ENCODE data around the gene ACBD4.

ACBD4 gene

DNA sequence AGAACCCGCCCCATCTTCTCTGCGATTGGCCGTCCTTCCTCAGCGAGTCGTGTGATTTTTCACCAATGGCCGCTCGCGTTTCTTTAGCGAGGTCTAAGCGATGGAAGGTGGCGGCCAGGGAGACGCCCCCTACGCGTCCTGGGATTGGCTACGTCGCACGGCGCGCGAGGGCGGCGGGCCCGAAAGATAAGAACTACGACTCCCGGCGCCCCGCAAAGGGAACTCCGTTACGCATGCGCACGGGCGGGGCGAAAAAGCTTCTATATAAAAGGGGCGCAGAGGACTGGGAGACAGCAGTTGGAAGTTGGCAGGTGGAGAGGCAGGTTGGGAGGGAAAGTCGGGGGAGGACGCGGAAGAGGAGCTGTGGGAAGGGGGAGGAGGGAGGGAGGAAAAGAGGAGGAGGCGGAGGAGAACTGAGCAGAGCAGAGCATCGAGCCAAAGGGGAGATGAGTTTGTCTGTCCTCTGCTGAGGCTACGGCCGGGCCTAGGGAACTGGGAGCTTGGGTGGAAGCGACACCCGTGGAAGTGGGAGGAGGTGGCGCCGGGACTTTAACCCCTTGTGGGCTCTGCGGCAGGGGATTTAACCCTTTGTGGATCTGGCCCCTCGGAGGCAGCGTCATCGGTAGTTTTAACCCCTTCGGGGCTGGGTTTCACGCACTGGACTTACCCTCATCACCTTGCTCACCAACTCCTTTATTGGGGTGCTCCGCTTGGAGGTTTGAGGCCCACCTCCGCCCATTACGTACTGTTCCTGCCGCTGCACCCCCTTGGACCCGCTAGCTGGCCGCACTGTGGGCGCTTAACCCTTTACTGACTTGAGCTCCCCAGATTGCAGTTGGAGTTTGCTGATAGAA, 12.9 kb downstream of the ACBD4 start, which contains the start of gene HEXIM1:
TSS of gene HEXIM1 (plus strand) at position 293 of the 854 bp plus-strand sequence. CDS start 716 bp downstream, outside the sequence.
- peaks cover 11% of the 10 kb centered on the region for H3K36me3 Mint-ChIP-seq
- no peaks in the 10 kb centered on the region for H3K9me3 Mint-ChIP-seq
- H3K4me3 Mint-ChIP-seq, result peak within 1 kb of the TSS; percentile 98
- peak; percentile 91 for ATAC-seq
- H3K27me3 Mint-ChIP-seq, result no peaks in the 10 kb centered on the region
- peak within 1 kb of the TSS; percentile 99 for H3K27ac Mint-ChIP-seq
- peaks cover 70% of the 10 kb centered on the region for H3K4me1 Mint-ChIP-seq

DNA sequence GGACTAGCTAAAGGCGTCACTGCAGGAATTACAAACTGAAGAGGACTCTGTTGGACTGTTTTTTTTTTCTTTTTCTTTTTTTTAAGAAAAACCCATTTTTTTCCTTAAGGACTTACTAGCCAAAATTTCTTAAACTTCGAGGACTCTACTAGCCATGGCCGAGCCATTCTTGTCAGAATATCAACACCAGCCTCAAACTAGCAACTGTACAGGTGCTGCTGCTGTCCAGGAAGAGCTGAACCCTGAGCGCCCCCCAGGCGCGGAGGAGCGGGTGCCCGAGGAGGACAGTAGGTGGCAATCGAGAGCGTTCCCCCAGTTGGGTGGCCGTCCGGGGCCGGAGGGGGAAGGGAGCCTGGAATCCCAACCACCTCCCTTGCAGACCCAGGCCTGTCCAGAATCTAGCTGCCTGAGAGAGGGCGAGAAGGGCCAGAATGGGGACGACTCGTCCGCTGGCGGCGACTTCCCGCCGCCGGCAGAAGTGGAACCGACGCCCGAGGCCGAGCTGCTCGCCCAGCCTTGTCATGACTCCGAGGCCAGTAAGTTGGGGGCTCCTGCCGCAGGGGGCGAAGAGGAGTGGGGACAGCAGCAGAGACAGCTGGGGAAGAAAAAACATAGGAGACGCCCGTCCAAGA, 13.7 kb downstream of the ACBD4 start:
- H3K9me3 Mint-ChIP-seq, result no peaks in the 10 kb centered on the region
- peaks cover 11% of the 10 kb centered on the region for H3K36me3 Mint-ChIP-seq
- H3K27me3 Mint-ChIP-seq, result no peaks in the 10 kb centered on the region
- peak overlapping the region; percentile 99 for H3K27ac Mint-ChIP-seq
- peak; percentile 62 for ATAC-seq
- peak overlapping the region; percentile 98 for H3K4me3 Mint-ChIP-seq
- peaks cover 63% of the 10 kb centered on the region for H3K4me1 Mint-ChIP-seq

DNA sequence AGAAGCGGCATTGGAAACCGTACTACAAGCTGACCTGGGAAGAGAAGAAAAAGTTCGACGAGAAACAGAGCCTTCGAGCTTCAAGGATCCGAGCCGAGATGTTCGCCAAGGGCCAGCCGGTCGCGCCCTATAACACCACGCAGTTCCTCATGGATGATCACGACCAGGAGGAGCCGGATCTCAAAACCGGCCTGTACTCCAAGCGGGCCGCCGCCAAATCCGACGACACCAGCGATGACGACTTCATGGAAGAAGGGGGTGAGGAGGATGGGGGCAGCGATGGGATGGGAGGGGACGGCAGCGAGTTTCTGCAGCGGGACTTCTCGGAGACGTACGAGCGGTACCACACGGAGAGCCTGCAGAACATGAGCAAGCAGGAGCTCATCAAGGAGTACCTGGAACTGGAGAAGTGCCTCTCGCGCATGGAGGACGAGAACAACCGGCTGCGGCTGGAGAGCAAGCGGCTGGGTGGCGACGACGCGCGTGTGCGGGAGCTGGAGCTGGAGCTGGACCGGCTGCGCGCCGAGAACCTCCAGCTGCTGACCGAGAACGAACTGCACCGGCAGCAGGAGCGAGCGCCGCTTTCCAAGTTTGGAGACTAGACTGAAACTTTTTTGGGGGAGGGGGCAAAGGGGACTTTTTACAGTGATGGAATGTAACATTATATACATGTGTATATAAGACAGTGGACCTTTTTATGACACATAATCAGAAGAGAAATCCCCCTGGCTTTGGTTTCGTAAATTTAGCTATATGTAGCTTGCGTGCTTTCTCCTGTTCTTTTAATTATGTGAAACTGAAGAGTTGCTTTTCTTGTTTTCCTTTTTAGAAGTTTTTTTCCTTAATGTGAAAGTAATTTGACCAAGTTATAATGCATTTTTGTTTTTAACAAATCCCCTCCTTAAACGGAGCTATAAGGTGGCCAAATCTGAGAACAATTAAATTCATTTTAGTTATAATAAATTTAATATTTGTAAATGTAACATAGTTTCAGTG, 14.5 kb downstream of the ACBD4 start:
- Mint-ChIP-seq H3K9me3 (no peaks in the 10 kb centered on the region), H3K36me3 (peaks cover 11% of the 10 kb centered on the region), H3K4me3 (peak overlapping the region; percentile 98), H3K27ac (peak overlapping the region; percentile 99), H3K4me1 (peaks cover 59% of the 10 kb centered on the region), H3K27me3 (no peaks in the 10 kb centered on the region)
- no peak for ATAC-seq

DNA sequence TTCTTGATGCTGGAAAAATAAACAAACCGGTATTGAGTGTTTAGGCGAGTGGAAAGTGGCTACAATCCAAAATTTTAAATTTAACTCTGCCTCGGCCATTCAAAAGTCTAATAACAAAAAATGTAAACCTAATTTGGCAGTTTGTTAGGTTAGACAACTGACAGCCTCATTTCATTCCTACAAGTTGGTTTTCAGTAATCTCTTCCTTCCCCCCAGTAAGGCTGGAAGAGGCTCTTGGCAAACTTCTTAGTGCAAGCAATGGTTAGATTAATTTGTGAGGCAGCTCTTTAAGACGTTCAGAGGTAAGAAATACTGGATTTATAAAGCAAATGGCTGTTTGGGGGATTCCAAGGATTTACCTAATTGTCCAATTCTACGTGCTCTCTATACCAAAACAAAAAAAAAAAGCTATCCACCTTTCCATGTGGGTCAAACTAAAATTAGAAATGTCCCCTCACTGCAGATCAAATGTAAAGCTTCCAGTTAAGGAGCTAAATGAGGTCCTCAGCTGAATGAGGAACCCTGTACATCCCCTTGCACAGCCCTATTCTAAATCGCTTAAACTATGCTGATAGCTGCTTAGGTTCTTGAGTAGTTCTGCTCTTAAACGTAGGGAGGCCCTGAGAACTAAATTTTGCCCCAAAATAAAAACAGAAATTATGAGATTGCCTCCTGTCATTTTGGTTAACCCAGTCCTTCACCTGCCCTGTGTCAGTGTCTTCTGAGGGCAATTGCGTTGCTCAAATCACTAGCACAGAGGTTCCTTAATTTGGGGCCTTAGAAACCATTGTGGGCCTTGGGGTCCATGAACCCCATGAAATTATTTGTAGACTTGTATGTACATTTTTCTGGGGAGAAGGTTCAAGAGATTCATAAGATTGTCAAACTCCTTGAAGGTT, 15.7 kb downstream of the ACBD4 start:
- Mint-ChIP-seq H3K27me3 (no peaks in the 10 kb centered on the region), H3K36me3 (peaks cover 11% of the 10 kb centered on the region), H3K27ac (peak overlapping the region; percentile 59), H3K9me3 (no peaks in the 10 kb centered on the region), H3K4me1 (peaks cover 47% of the 10 kb centered on the region), H3K4me3 (peak overlapping the region; percentile 73)
- ATAC-seq, result no peak

DNA sequence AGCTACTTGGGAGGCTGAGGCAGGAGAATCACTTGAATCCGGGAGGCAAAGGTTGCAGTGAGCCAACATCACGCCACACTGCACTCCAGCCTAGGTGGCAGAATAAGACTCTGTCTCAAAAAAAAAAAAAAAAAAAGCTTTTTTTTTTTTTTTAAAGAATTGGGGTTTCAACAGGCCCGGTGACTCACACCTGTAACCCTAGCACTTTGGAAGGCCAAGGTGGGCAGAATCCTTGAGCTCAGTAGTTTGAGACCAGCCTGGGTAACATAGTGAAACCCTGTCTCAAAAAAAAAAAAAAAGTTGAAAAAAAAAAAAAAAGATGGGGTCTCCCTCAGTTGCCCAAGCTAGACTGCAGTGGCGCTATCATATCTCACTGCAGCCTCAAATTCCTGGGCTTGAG, 19.5 kb downstream of the ACBD4 start:
- ATAC-seq, result no peak
- H3K27ac Mint-ChIP-seq, result no peak overlapping the region
- H3K9me3 Mint-ChIP-seq, result no peaks in the 10 kb centered on the region
- peaks cover 43% of the 10 kb centered on the region for H3K4me1 Mint-ChIP-seq
- H3K27me3 Mint-ChIP-seq, result no peaks in the 10 kb centered on the region
- H3K36me3 Mint-ChIP-seq, result peaks cover under 1% of the 10 kb centered on the region
- no peak overlapping the region for H3K4me3 Mint-ChIP-seq

DNA sequence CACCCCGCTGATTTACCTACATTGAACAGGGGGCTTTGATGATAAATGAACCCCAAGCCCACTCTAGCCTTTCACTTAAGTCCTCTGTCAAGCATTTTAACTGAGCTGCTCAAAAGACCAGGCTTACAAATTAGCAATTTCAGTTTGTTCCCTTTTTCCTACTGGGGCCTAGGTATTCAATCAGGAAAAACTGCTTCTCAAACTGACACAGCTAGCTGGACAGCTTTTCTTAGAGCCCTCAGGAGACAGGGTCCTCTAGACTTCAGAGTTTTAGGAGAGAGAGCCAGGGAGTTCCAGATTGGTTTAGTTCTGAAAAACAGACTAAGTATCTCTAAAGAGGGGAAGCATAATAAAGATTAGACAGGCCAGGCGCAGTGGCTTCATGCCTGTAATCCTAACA, 20.0 kb downstream of the ACBD4 start:
- no peaks in the 10 kb centered on the region for H3K27me3 Mint-ChIP-seq
- peaks cover 42% of the 10 kb centered on the region for H3K4me1 Mint-ChIP-seq
- H3K27ac Mint-ChIP-seq, result no peak overlapping the region
- no peak for ATAC-seq
- no peak overlapping the region for H3K4me3 Mint-ChIP-seq
- peaks cover 2% of the 10 kb centered on the region for H3K36me3 Mint-ChIP-seq
- H3K9me3 Mint-ChIP-seq, result no peaks in the 10 kb centered on the region

DNA sequence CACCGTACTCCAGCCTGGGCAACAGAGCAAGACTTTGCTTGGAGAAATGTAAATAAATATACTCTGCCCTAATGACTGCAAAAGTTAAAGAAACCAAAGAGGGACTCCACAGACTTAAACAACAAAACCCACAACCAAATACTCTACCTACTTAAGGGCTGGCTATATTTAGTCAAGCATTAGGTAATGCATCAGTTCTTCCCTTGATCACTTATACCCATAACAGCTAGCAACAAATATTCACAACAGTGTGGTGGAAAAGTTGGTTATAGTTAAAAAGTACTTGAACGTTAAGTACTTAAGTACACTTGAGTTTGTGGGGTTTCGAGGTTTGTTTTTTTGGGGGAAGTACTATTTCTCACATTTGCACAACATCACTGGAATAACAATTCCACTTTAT, 20.8 kb downstream of the ACBD4 start:
- H3K36me3 Mint-ChIP-seq, result peaks cover 5% of the 10 kb centered on the region
- no peak for ATAC-seq
- no peak overlapping the region for H3K27ac Mint-ChIP-seq
- no peaks in the 10 kb centered on the region for H3K27me3 Mint-ChIP-seq
- no peaks in the 10 kb centered on the region for H3K9me3 Mint-ChIP-seq
- peaks cover 37% of the 10 kb centered on the region for H3K4me1 Mint-ChIP-seq
- H3K4me3 Mint-ChIP-seq, result no peak overlapping the region

DNA sequence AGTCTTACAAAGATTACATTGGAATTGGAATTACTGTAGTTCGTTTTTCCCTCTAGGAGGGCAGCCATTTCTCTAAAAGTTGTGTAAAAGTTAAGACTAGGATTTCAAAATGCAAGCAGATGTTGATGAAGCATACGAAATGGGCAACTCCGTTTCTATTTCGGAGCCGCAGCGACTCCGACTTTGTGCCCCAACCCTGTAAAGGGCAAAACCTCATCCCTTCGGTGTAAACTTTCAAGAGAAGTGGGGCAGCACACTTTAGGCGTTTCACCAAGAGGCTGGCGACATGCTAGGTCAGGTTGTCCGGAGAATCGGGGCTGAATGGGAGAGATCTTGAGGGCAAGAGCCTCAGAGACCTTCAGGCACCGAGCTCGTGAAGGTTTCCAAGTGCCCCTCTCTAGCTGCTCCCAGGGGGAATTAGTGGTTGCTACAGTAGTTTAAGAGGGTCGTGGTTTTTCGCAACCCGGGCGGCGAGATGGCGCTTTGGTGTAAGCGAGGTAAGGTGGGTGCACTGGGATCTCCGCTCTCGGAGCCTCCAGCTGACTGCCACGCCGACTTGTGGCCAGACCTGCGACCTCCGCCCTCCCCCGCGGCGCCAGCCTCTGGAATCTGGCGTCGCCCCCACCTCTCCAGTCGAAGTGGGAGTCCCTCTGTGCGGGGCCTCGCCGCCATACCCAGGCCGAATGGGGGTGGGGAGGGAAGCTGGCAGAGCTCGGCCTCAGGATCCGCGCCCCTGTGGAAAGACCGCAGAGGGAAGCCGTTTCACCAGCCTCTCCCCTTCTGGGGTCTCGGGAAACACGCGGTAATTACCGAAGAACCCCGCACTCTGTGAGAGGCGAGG, 25.2 kb downstream of the ACBD4 start:
- peak overlapping the region; percentile 97 for H3K27ac Mint-ChIP-seq
- H3K36me3 Mint-ChIP-seq, result peaks cover 10% of the 10 kb centered on the region
- ATAC-seq, result peak; percentile 67
- peak overlapping the region; percentile 99 for H3K4me3 Mint-ChIP-seq
- H3K9me3 Mint-ChIP-seq, result no peaks in the 10 kb centered on the region
- H3K4me1 Mint-ChIP-seq, result peaks cover 34% of the 10 kb centered on the region
- no peaks in the 10 kb centered on the region for H3K27me3 Mint-ChIP-seq

DNA sequence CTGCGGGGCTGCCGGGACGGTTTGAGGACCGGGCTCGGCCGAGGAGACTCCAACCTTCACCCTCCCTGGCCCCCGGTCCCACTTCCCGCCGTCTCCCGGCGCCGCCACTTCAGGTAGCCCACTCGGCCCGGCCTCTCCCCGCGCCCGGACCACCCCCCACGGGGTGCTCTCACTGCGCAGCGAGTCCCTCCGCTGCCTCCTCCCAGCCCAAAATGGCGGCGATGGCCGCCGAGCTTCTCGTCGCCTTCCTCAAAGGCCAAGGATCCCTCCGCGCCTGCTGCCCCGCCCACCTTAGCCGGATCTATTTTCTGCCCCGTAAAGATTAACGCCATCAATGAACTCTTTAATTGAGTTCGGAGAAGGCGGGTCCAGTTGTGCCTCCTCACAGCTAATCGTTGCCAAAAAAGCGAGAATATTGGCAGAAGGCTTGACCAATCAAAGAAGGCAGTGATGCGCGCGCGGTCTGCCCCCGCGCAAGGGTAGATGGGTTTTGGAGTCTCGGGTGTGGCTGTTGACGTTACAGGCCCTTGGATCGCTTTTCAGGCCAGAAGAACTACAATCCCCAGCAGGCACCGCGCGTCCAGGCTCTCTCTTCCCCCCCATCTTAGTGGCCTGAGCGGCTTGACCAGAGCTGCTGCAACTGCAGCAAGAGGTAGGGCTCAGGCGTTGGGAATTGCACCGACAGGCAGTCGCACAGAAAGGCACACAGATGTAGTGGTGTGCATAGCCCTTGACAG, 26.0 kb downstream of the ACBD4 start, which contains the start of gene HEXIM2:
TSS of gene HEXIM2 (plus strand) at position 588 of the 737 bp plus-strand sequence. CDS start 919 bp downstream, outside the sequence.
- H3K36me3 Mint-ChIP-seq, result peaks cover 10% of the 10 kb centered on the region
- peaks cover 34% of the 10 kb centered on the region for H3K4me1 Mint-ChIP-seq
- H3K27me3 Mint-ChIP-seq, result no peaks in the 10 kb centered on the region
- peak within 1 kb of the TSS; percentile 97 for H3K27ac Mint-ChIP-seq
- no peaks in the 10 kb centered on the region for H3K9me3 Mint-ChIP-seq
- H3K4me3 Mint-ChIP-seq, result peak within 1 kb of the TSS; percentile 99
- ATAC-seq, result peak; percentile 98

DNA sequence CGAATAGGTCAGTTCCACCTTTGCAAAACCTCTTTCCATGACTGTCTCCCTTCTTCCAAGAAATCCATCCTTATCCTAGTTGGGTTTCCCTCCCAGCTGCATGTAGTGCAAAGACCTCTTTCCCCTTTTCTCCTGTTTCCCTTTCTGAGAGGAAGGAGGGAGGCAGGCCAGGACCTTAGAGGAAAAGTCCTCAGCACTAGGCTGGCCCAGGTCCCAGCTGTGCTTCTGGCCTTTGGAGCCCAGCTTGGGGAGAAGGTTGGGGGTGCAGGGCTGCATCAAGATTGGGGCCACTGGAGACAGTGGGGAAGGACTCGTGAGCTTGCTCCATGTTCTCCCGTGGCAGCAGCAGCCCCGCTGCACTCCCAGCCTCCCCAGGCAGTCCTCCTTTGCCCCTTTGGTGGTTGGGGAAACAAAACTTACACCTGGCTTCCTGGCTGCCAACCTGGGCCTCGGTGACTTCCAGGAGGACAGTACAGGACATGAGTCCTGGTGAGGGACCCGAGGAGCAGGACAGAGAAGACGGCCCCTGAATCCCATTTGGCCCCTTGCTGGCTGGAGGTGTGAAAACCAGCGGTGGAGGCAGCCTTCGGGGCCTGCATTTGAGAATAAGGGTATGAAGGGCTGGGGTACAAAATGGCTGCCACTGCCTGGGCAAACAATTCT, 26.7 kb downstream of the ACBD4 start:
- Mint-ChIP-seq H3K4me1 (peaks cover 34% of the 10 kb centered on the region), H3K4me3 (peak overlapping the region; percentile 99), H3K27ac (peak overlapping the region; percentile 97), H3K27me3 (no peaks in the 10 kb centered on the region), H3K36me3 (peaks cover 10% of the 10 kb centered on the region), H3K9me3 (no peaks in the 10 kb centered on the region)
- no peak for ATAC-seq

DNA sequence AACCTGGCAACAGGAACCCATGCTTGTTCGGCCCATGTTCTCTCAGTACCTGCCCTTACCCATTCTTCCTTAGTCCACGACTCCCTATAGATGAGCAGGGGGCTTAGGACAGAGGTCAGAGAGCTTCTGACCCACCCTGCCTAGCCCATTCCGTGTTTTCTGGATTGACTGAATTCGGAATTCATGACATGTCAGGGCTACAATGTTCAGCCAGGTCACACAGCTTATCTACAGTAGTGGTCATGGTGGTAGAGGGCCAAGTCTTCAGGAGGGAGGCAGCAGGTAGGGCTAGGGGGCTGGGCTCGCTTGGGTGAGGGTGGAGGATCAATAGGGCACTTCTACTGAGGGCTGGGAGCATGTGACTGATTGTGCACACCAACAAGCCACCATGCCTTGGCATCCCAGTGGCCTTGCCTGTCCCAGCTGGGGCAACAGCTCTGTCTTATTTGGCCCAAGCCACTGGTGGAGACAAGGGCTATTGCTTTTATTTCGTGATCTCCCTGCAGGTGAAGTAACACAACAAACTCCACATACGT, 29.3 kb downstream of the ACBD4 start:
- Mint-ChIP-seq H3K27me3 (no peaks in the 10 kb centered on the region), H3K4me3 (no peak overlapping the region), H3K4me1 (peaks cover 13% of the 10 kb centered on the region), H3K9me3 (no peaks in the 10 kb centered on the region), H3K27ac (no peak overlapping the region), H3K36me3 (peaks cover 21% of the 10 kb centered on the region)
- no peak for ATAC-seq

DNA sequence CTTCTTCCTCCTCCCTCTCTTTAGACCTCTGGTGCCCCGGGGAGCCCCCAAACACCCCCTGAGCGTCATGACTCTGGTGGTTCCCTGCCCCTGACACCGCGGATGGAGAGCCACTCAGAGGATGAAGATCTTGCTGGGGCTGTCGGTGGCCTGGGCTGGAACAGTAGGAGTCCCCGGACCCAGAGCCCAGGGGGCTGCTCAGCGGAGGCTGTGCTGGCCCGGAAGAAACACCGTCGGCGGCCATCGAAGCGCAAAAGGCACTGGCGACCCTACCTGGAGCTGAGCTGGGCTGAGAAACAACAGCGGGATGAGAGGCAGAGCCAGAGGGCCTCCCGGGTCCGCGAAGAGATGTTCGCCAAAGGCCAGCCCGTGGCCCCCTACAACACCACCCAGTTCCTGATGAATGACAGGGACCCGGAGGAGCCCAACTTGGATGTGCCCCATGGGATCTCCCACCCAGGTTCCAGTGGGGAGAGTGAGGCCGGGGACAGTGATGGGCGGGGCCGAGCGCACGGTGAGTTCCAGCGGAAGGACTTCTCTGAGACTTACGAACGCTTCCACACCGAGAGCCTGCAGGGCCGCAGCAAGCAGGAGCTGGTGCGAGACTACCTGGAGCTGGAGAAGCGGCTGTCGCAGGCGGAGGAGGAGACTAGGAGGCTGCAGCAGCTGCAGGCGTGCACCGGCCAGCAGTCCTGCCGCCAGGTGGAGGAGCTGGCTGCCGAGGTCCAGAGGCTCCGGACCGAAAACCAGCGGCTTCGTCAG, 33.7 kb downstream of the ACBD4 start:
- no peak overlapping the region for H3K4me3 Mint-ChIP-seq
- no peaks in the 10 kb centered on the region for H3K27me3 Mint-ChIP-seq
- peaks cover 16% of the 10 kb centered on the region for H3K36me3 Mint-ChIP-seq
- peaks cover 18% of the 10 kb centered on the region for H3K4me1 Mint-ChIP-seq
- H3K9me3 Mint-ChIP-seq, result no peaks in the 10 kb centered on the region
- no peak for ATAC-seq
- no peak overlapping the region for H3K27ac Mint-ChIP-seq

Data from stimulated activated memory B cell treated with anti-CD40 and anti-IgM and Interleukin-4, amounts not matched to agents 10 μg/mL and 1 μg/mL and 100 μg/mL, for 72 hours (primary cell).